Neural progenitor cell (in vitro differentiated cells): ENCODE data around the gene HOXC12. TPM values are rescaled to one million over a fixed set of nuclear protein-coding genes. Genes with fewer than 3 reads are reported as not detected.

Experiments
- DNase-seq: peaks from one replicate; pipeline ENCODE4 v3.0.0-alpha.2; 2016; ENCODE audit warnings: low spot score
- H2AFZ ChIP-seq: fragments of 200-600 bp; sonication (generic); replicated peaks from 2 replicates; pipeline ENCODE4 v1.6.1; 2016; ENCODE audit warnings: antibody characterized with exemption
- H3F3A ChIP-seq: fragments of 200-600 bp; sonication (generic); 2 replicates; pipeline ENCODE4 v1.6.1; 2016; ENCODE audit warnings: antibody characterized with exemption, low read depth
- H3K27ac ChIP-seq: fragments of 200-600 bp; sonication (generic); 2 replicates; pipeline ENCODE4 v1.5.1; 2016; ENCODE audit warnings: mild to moderate bottlenecking
- H3K27me3 ChIP-seq: fragments of 200-600 bp; sonication (generic); 2 replicates; pipeline ENCODE4 v1.6.1; 2016; ENCODE audit warnings: mild to moderate bottlenecking, moderate library complexity
- H3K36me3 ChIP-seq: fragments of 200-600 bp; sonication (generic); 2 replicates; pipeline ENCODE4 v1.5.1; 2016
- H3K4me1 ChIP-seq: fragments of 200-600 bp; sonication (generic); 2 replicates; pipeline ENCODE4 v1.6.1; 2016; ENCODE audit warnings: mixed run types
- H3K4me2 ChIP-seq: fragments of 200-600 bp; sonication (generic); 2 replicates; pipeline ENCODE4 v1.6.1; 2016
- H3K4me3 ChIP-seq: fragments of 200-600 bp; sonication (generic); 2 replicates; pipeline ENCODE4 v1.5.1; 2016
- H3K79me2 ChIP-seq: fragments of 200-600 bp; sonication (generic); 2 replicates; pipeline ENCODE4 v1.6.1; 2016; ENCODE audit warnings: low read depth
- H3K9ac ChIP-seq: fragments of 200-600 bp; sonication (generic); 2 replicates; pipeline ENCODE4 v1.6.1; 2016
- H3K9me3 ChIP-seq: fragments of 200-600 bp; sonication (generic); 2 replicates; pipeline ENCODE4 v1.5.1; 2016; ENCODE audit warnings: low read depth
- H4K20me1 ChIP-seq: fragments of 200-600 bp; sonication (generic); 2 replicates; pipeline ENCODE4 v1.6.1; 2016; ENCODE audit warnings: low read depth
- H3K27ac Mint-ChIP-seq: 3 replicates; pipeline ENCODE4 v1.8.0; 2021; ENCODE audit warnings: mixed read lengths
- H3K27me3 Mint-ChIP-seq: 2 replicates; pipeline ENCODE4 v1.8.0; 2022; ENCODE audit warnings: low read depth, mild to moderate bottlenecking, inconsistent platforms, moderate library complexity, mixed read lengths; ENCODE audit not compliant: insufficient read depth
- H3K36me3 Mint-ChIP-seq: 3 replicates; pipeline ENCODE4 v1.8.0; 2021; ENCODE audit warnings: mixed read lengths
- H3K4me1 Mint-ChIP-seq: 3 replicates; pipeline ENCODE4 v1.8.0; 2021; ENCODE audit warnings: mixed read lengths
- H3K4me3 Mint-ChIP-seq: 3 replicates; pipeline ENCODE4 v1.8.0; 2021; ENCODE audit warnings: mild to moderate bottlenecking, moderate library complexity, mixed read lengths
- H3K9me3 Mint-ChIP-seq: 3 replicates; pipeline ENCODE4 v1.8.0; 2020; ENCODE audit warnings: mixed read lengths
- EZH2 ChIP-seq: fragments of 200-600 bp; sonication (generic); IDR thresholded peaks from 2 replicates; pipeline ENCODE4 v1.6.1; 2017; ENCODE audit warnings: antibody characterized with exemption, mild to moderate bottlenecking, moderate library complexity
- EZH2phosphoT487 ChIP-seq: fragments of 200-600 bp; sonication (generic); IDR thresholded peaks from 2 replicates; pipeline ENCODE4 v1.6.1; 2017; ENCODE audit warnings: antibody characterized with exemption
- total RNA-seq: library from RNA; depleted of rRNA; stranded (reverse); fragments of >200 nt; gene quantifications from 2 replicates; pipeline ENCODE4 v1.2.3, GENCODE V29; 2015; ENCODE audit warnings: low replicate concordance
- TF ChIP-seq, protein P1 (sequence below): fragments of 200-600 bp; sonication (generic); IDR thresholded peaks from 2 replicates; pipeline ENCODE4 v1.5.1; 2017; ENCODE audit warnings: antibody characterized with exemption, mild to moderate bottlenecking

The HOXC12 gene
- total RNA-seq, 1 donor from 2014 or later, result not detected

DNA sequence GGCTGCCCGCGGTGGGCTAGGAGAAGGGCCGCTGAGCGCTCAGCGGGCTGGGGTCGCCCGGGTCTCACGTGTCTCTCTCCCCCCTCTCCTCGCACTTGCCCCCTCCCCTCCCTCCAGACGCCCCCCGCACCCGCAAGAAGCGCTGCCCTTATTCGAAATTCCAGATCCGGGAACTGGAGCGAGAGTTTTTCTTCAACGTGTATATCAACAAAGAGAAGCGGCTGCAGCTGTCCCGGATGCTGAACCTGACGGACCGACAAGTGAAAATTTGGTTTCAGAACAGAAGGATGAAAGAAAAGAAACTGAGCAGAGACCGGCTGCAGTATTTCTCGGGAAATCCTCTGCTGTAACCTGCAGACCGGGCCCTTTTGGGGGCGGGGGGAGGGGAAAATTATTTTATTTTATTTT, 20.4 kb downstream of the HOXC12 start:
- Histone ChIP-seq H2AFZ (no peak overlapping the region), H4K20me1 (peaks cover 74% of the 10 kb centered on the region), H3K27ac (no peak overlapping the region), H3K4me1 (no peaks in the 10 kb centered on the region), H3K36me3 (no peaks in the 10 kb centered on the region), H3F3A (no peaks in the 10 kb centered on the region), H3K79me2 (no peaks in the 10 kb centered on the region), H3K4me3 (no peak overlapping the region), H3K4me2 (no peak overlapping the region), H3K9ac (no peak overlapping the region), H3K27me3 (peaks cover 100% of the 10 kb centered on the region), H3K9me3 (no peaks in the 10 kb centered on the region)
- H3K36me3 Mint-ChIP-seq, result no peaks in the 10 kb centered on the region
- H3K4me1 Mint-ChIP-seq, result no peaks in the 10 kb centered on the region
- TF ChIP-seq, protein P1, sequence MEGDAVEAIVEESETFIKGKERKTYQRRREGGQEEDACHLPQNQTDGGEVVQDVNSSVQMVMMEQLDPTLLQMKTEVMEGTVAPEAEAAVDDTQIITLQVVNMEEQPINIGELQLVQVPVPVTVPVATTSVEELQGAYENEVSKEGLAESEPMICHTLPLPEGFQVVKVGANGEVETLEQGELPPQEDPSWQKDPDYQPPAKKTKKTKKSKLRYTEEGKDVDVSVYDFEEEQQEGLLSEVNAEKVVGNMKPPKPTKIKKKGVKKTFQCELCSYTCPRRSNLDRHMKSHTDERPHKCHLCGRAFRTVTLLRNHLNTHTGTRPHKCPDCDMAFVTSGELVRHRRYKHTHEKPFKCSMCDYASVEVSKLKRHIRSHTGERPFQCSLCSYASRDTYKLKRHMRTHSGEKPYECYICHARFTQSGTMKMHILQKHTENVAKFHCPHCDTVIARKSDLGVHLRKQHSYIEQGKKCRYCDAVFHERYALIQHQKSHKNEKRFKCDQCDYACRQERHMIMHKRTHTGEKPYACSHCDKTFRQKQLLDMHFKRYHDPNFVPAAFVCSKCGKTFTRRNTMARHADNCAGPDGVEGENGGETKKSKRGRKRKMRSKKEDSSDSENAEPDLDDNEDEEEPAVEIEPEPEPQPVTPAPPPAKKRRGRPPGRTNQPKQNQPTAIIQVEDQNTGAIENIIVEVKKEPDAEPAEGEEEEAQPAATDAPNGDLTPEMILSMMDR, result no peak
- TF ChIP-seq EZH2phosphoT487 (peak; percentile 84), EZH2 (peak; percentile 88)
- H3K4me3 Mint-ChIP-seq, result no peak overlapping the region
- H3K27ac Mint-ChIP-seq, result no peak overlapping the region
- peaks cover 92% of the 10 kb centered on the region for H3K27me3 Mint-ChIP-seq
- peaks cover 5% of the 10 kb centered on the region for H3K9me3 Mint-ChIP-seq
- no peak for DNase-seq

DNA sequence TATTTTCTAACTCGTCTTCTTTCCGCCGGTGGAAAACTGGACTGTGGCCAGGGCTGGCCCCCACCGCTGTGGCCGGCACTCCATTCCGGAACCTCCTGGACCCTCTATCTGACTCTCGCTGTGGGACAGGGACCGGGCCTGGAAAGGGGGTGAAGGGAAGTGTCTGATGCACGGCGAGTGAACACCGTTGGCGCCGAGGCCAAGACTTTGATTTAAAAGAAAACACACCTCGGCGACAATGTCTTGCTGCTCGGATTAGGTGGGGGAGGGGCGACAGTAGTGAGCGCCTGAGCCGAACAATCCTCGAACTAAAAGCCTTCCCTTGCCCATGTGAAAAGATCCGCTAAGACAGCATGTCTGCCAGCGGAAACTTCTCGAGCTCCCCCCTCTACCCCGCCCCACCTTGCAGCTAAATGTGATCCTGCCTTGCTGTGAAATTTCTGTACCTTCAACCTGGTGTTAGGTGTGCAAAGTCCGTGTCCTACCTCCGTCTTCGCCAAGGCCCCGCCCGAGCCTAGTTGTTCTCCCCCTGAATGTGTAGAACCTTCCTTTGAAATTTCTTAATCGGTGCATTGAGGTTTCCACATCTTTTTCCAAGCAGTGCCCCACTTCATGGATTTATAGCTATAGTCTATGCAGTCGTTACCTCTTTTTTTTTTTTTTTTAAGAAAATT, 20.9 kb downstream of the HOXC12 start:
- Histone ChIP-seq H3F3A (no peaks in the 10 kb centered on the region), H3K9me3 (no peaks in the 10 kb centered on the region), H3K27me3 (peaks cover 100% of the 10 kb centered on the region), H3K79me2 (no peaks in the 10 kb centered on the region), H3K27ac (no peak overlapping the region), H3K36me3 (no peaks in the 10 kb centered on the region), H3K4me3 (no peak overlapping the region), H4K20me1 (peaks cover 75% of the 10 kb centered on the region), H3K4me2 (no peak overlapping the region), H2AFZ (no peak overlapping the region), H3K9ac (no peak overlapping the region), H3K4me1 (no peaks in the 10 kb centered on the region)
- DNase-seq, result peak; percentile 74
- H3K4me1 Mint-ChIP-seq, result no peaks in the 10 kb centered on the region
- peak; percentile 27 for TF ChIP-seq EZH2
- TF ChIP-seq EZH2phosphoT487, result peak; percentile 20
- TF ChIP-seq, protein P1, result no peak
- H3K9me3 Mint-ChIP-seq, result peaks cover 5% of the 10 kb centered on the region
- no peak overlapping the region for H3K27ac Mint-ChIP-seq
- H3K27me3 Mint-ChIP-seq, result peaks cover 92% of the 10 kb centered on the region
- no peaks in the 10 kb centered on the region for H3K36me3 Mint-ChIP-seq
- H3K4me3 Mint-ChIP-seq, result peak overlapping the region; percentile 72

DNA sequence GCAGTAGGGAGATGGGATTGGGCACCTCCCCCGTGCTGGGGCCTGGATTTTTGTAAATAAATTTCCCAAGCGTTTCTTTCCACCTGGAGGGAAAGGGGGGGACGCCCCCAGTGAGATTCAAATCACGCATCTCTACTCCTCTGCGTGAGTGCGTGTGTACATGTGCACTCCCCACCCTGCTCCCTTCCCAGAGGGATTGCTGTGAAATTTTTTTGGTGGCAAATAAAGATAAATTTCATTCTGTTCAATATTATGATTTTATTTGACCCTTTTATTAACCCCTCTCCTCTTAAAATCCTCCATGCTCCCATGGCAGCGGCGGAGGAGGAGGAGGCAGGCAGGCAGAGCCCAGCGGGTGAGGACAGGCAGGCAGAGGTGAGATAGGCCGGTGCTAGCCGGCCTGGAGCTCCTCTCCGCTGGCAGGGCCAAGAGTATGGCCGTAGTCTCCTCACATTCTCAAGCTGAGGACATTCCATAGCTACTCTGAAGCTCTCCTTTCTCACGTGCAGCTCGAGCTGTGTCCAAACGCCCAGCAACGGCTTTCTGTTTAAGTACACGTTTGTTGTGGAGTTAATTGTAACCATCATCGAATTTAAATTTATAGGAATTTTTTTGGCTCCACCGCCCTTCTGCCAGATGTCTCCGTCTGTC, 21.6 kb downstream of the HOXC12 start:
- H3K4me3 Mint-ChIP-seq, result no peak overlapping the region
- no peak overlapping the region for H3K27ac Mint-ChIP-seq
- Histone ChIP-seq H3K4me3 (no peak overlapping the region), H3K27me3 (peaks cover 100% of the 10 kb centered on the region), H3K4me2 (no peak overlapping the region), H4K20me1 (peaks cover 75% of the 10 kb centered on the region), H3F3A (no peaks in the 10 kb centered on the region), H2AFZ (no peak overlapping the region), H3K9me3 (no peaks in the 10 kb centered on the region), H3K36me3 (no peaks in the 10 kb centered on the region), H3K27ac (no peak overlapping the region), H3K9ac (no peak overlapping the region), H3K79me2 (no peaks in the 10 kb centered on the region), H3K4me1 (no peaks in the 10 kb centered on the region)
- H3K27me3 Mint-ChIP-seq, result peaks cover 92% of the 10 kb centered on the region
- H3K36me3 Mint-ChIP-seq, result no peaks in the 10 kb centered on the region
- H3K9me3 Mint-ChIP-seq, result peaks cover 5% of the 10 kb centered on the region
- H3K4me1 Mint-ChIP-seq, result no peaks in the 10 kb centered on the region
- no peak for TF ChIP-seq EZH2
- TF ChIP-seq, protein P1, result no peak
- TF ChIP-seq EZH2phosphoT487, result no peak
- no peak for DNase-seq
